D721Med (cell line): ENCODE results near the gene CKAP2L.

Source experiments
- DNase-seq: peaks from one replicate; pipeline ENCODE4 v3.0.0; 2011; ENCODE audit warnings: low spot score; ENCODE audit not compliant: insufficient read length
- FAIRE-seq: peaks from 2 replicates; lab custom pipeline; 2011; peaks lifted over from hg19 to GRCh38; lab: Jason Lieb, UNC
- CTCF ChIP-seq: IDR thresholded peaks from 2 replicates; pipeline ENCODE4 v1.5.1; 2012; ENCODE audit warnings: mild to moderate bottlenecking, control low read depth; ENCODE audit not compliant: insufficient read depth; ENCODE audit errors: missing control alignments

Gene CKAP2L

DNA sequence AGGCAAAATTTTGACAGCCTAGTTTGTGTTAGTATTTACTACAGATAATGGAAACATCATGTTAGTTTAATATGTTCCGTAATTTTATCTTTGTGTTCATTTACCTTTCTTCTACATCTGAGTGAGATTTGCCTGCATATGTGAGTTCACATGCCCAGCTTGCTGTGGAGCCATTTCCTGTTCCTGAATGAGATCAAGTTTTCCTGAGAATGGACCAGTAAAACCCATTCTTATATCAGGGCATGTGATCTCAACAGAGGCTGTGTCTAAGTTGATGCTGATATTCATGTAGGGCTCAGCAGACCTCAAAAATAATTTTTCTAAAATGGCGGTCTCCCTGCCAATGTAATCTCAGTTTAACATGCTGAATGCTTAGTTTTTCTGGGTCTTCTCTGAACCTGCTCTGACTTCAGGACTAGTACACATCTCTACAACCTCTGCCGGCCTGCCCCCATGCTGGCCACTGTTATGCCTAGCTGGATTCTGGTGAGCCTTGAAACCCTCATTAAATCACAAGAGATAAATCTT, 18.8 kb upstream of the CKAP2L start:
- DNase-seq (no peak), FAIRE-seq (no peak)
- no peak for TF ChIP-seq CTCF

- FAIRE-seq = no peak
- no peak for DNase-seq
- no peak for TF ChIP-seq CTCF
Observed at GRCh38 chr2:112782234-112782799, 17.9 kb upstream of the CKAP2L start.

DNA sequence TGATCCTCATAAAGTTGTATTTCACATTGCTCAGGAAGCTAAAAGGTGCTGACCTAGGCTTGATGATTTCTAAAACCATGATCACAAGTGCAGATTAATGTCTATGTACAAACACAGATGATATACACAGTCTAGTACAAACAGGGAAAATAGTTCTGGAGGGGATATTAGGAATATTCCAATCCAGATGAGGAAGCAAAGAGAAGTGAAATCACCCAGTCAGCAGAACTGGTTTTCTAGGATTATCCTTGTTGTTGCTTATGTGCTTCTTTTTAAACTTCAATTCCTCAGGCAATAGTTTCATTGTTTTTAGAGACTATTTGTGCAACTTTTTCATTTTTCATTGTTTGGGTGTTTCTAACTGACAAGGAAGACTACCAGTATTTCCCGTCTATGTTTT, 15.2 kb upstream of the CKAP2L start:
- no peak for TF ChIP-seq CTCF
- DNase-seq (no peak), FAIRE-seq (no peak)

- FAIRE-seq (no peak), DNase-seq (no peak)
- no peak for TF ChIP-seq CTCF
Observed at GRCh38 chr2:112777036-112777435, 12.6 kb upstream of the CKAP2L start.

- DNase-seq (no peak), FAIRE-seq (no peak)
- TF ChIP-seq CTCF = no peak
Observed at GRCh38 chr2:112776113-112776512, 11.7 kb upstream of the CKAP2L start.

DNA sequence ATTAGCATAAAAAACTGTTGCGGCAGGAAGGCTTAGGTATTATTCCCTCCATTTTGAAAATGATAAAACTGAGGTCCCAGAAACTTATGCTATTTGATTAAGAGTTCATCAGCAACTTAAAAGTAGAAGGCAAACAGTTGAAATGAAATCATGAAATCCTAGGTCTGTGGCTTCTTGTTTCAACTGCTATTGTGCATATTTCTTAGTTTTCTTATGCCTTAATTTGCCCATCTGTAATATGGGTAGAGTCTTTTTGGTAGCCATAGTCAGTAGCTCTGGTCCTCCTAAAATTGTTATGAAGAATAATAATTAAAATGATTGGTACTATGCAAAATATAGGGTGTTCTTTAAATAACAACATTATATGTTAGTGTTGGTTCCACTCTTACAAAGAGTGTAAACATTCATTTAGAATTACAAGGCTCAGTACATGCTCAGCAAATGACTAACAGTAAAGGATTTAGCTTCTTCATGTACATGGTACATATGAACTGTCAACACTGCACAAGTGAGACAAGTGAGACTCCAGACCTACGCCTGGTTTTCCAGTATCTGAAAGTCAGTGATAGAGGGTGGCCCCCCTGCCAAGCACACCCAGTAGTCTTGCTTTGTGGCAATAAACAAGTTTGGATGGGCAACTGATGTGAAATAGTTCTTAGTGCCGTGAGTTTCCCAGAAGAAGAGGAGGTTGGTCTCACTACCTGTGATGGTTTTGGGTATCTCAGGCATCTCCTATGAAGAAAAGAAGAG, 10.3 kb upstream of the CKAP2L start:
- no peak for TF ChIP-seq CTCF
- FAIRE-seq = no peak

DNA sequence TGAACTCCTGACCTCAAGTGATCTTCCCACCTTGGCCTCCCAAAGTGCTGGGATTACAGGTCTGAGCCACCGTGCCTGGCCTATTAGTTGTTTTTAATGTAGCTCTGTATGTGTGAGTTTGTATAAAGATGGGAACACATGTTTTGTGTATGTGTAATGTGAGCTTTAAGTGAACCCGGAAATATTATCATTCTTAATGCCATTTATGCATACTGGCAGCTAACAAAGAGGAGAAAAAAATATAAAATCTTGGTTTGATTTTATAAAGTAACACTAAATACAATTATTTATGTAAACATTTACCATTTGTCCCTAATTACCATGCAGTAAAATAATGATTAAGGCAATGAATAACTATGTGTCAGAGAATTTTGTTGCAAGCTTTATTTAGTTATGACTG, 9.1 kb upstream of the CKAP2L start:
- no peak for FAIRE-seq

More for the DNA sequence above, 10.3 kb upstream of the CKAP2L start:
- no peak for DNase-seq

More for the DNA sequence above, 9.1 kb upstream of the CKAP2L start:
- no peak for DNase-seq
- no peak for TF ChIP-seq CTCF
